Measurements from ENCODE around the gene DOCK4.
"Not testable (repeated sequence)": the region's sequence is repeated elsewhere in the genome, so short reads cannot be mapped to it uniquely, and the experiment has no call there.

The DOCK4 gene

GRCh38 chr7:112252691-112253090 lies 46.5 kb upstream of the DOCK4 start:
- no peak overlapping the region for H3K4me3 ChIP-seq (replicated peaks; ENCODE audit: insufficient read depth, low read length)
- H3K27ac ChIP-seq (replicated peaks), result no peak overlapping the region
- TF ChIP-seq REST (IDR thresholded peaks at IDR 0.05; ENCODE audit: insufficient replicate concordance, low read depth), result no peak
- TF ChIP-seq, protein P1, sequence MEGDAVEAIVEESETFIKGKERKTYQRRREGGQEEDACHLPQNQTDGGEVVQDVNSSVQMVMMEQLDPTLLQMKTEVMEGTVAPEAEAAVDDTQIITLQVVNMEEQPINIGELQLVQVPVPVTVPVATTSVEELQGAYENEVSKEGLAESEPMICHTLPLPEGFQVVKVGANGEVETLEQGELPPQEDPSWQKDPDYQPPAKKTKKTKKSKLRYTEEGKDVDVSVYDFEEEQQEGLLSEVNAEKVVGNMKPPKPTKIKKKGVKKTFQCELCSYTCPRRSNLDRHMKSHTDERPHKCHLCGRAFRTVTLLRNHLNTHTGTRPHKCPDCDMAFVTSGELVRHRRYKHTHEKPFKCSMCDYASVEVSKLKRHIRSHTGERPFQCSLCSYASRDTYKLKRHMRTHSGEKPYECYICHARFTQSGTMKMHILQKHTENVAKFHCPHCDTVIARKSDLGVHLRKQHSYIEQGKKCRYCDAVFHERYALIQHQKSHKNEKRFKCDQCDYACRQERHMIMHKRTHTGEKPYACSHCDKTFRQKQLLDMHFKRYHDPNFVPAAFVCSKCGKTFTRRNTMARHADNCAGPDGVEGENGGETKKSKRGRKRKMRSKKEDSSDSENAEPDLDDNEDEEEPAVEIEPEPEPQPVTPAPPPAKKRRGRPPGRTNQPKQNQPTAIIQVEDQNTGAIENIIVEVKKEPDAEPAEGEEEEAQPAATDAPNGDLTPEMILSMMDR (IDR thresholded peaks at IDR 0.05; ENCODE audit: insufficient read depth, low read length), result no peak
- TF ChIP-seq SPI1 (IDR thresholded peaks at IDR 0.05; ENCODE audit: borderline replicate concordance, low read depth), result no peak
- no peak for TF ChIP-seq POLR2AphosphoS5 (IDR thresholded peaks at IDR 0.05; ENCODE audit: low read depth)
- no peak for TF ChIP-seq GABPA (IDR thresholded peaks at IDR 0.05; ENCODE audit: low read depth)
- DNase-seq (ENCODE audit: low read depth in 1 of 2, low spot score in 1 of 2), result no peak
- H3K27me3 ChIP-seq (ENCODE audit: insufficient read depth, poor library complexity, severe bottlenecking), result no peaks in the 10 kb centered on the region

GRCh38 chr7:112252141-112252540 lies 45.9 kb upstream of the DOCK4 start:
- H3K27me3 ChIP-seq (ENCODE audit: insufficient read depth, poor library complexity, severe bottlenecking), result no peaks in the 10 kb centered on the region
- H3K27ac ChIP-seq (replicated peaks), result no peak overlapping the region
- no peak overlapping the region for H3K4me3 ChIP-seq (replicated peaks; ENCODE audit: insufficient read depth, low read length)
- no peak for DNase-seq (ENCODE audit: low read depth in 1 of 2, low spot score in 1 of 2)
- TF ChIP-seq, protein P1 (IDR thresholded peaks at IDR 0.05; ENCODE audit: insufficient read depth, low read length), result no peak
- TF ChIP-seq REST (IDR thresholded peaks at IDR 0.05; ENCODE audit: insufficient replicate concordance, low read depth) (no peak), SPI1 (IDR thresholded peaks at IDR 0.05; ENCODE audit: borderline replicate concordance, low read depth) (no peak), GABPA (IDR thresholded peaks at IDR 0.05; ENCODE audit: low read depth) (no peak), POLR2AphosphoS5 (IDR thresholded peaks at IDR 0.05; ENCODE audit: low read depth) (no peak)

DNA sequence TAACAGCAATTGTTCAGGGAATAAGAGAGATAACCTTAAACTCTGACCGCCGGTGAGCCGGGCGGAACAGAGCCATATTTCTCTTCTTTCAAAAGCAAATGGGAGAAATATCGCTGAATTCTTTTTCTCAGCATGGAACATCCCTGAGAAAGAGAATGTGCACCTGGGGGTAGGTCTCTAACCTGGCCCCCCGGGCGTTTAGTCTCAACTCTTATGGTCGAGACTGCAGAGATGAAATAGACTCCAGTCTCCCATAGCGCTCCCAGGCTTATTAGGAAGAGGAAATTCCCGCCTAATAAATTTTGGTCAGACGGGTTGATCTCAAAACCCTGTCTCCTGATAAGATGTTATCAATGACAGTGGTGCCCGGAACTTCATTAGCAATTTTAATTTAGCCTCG lies 43.8 kb upstream of the DOCK4 start:
- DNase-seq (ENCODE audit: low read depth in 1 of 2, low spot score in 1 of 2); H3K27ac ChIP-seq (replicated peaks); H3K4me3 ChIP-seq (replicated peaks; ENCODE audit: insufficient read depth, low read length); H3K27me3 ChIP-seq (ENCODE audit: insufficient read depth, poor library complexity, severe bottlenecking): not testable (repeated sequence)

GRCh38 chr7:112248598-112248997 lies 42.4 kb upstream of the DOCK4 start:
- Histone ChIP-seq H3K27ac (replicated peaks) (no peak overlapping the region), H3K27me3 (ENCODE audit: insufficient read depth, poor library complexity, severe bottlenecking) (no peaks in the 10 kb centered on the region), H3K4me3 (replicated peaks; ENCODE audit: insufficient read depth, low read length) (no peak overlapping the region)
- TF ChIP-seq GABPA (IDR thresholded peaks at IDR 0.05; ENCODE audit: low read depth), result no peak
- TF ChIP-seq REST (IDR thresholded peaks at IDR 0.05; ENCODE audit: insufficient replicate concordance, low read depth), result no peak
- no peak for TF ChIP-seq SPI1 (IDR thresholded peaks at IDR 0.05; ENCODE audit: borderline replicate concordance, low read depth)
- TF ChIP-seq POLR2AphosphoS5 (IDR thresholded peaks at IDR 0.05; ENCODE audit: low read depth), result no peak
- TF ChIP-seq, protein P1 (IDR thresholded peaks at IDR 0.05; ENCODE audit: insufficient read depth, low read length), result no peak
- no peak for DNase-seq (ENCODE audit: low read depth in 1 of 2, low spot score in 1 of 2)
